ENCODE results near the gene KRTAP19-8.

Gene KRTAP19-8, protein sequence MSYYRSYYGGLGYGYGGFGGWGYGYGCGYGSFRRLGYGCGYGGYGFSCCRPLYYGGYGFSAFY

DNA sequence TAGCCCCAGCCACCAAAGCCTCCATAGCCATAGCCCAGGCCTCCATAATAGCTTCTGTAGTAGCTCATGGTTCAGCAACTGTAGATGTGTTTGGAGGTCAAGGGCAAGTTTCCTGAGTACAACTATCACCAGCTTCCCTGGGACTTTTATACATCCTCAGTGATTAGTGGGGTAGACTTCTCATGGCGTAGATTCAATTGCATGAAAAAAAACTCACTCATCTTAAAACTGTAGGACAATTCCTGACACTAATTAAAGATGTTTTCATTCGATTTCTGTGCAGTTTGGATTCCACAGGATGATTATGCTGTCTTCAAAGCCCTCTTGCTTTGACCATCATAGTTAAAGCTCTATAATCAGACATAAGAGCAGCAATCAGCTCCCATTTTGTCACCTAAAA, at the start of gene KRTAP19-8:
TSS of gene KRTAP19-8 (minus strand) at position 101 of the 400 bp plus-strand sequence. CDS start at position 68, 33 bp downstream.
- DNase-seq (ENCODE audit: low read depth in 1 of 2, low spot score in 1 of 2), result no peak

DNA sequence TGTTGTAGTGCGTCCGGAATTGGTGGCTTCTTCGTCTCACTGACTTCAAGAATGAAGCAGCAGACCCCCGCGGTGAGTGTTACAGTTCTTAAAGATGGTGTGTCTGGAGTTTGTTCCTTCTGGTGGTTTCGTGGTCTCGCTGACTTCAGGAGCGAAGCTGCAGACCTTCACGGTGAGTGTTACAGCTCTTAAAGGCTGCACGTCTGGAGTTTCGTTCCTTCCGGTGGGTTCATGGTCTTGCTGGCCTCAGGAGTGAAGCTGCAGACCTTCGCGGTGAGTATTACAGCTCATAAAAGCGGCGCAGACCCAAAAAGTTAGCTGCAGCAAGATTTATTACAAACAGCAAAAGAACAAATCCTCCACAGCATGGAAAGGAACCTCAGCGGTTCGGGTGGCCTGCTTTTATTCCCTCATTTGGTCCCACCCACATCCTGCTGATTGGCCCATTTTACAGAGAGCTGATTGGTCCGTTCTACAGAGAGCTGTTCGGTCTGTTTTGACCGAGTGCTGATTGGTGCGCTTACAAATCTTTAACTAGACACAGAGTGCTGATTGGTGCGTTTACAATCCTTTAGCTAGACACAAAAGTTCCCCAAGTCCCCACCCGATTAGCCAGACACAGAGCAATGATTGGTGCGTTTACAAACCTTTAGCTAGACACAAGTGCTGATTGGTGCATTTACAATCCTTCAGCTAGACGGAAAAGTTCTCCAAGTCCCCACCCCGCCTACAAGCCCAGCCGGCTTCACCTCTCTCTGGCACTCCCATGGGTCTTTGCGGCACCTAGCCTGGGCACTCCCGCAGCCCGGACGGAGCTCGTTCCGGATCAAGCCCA, 49.6 kb upstream of the KRTAP19-8 start:
- no peak for DNase-seq (ENCODE audit: low read depth in 1 of 2, low spot score in 1 of 2)

- DNase-seq (ENCODE audit: low read depth in 1 of 2, low spot score in 1 of 2), result no peak
Observed at GRCh38 chr21:31084689-31085088, 46.4 kb upstream of the KRTAP19-8 start.

- no peak for DNase-seq (ENCODE audit: low read depth in 1 of 2, low spot score in 1 of 2)
Observed at GRCh38 chr21:31078796-31079195, 40.5 kb upstream of the KRTAP19-8 start.

DNA sequence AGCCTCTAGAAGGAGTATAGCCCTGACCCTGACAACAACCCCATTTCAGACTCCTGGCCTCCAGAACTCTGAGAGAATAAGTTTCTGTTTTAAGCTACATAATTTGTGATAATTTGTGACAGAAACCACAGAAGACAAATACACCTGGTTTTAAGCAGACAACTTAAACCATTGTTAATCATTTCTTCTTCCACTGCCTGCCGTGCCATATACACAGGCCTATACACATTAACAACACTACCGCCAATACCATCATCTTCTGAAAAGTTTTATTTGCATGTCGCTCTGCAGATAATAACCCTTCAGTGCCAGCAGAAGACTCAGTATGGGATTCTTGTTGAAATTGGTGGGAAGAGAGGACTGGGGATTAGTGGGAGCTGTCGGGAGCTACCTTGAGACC, 39.9 kb upstream of the KRTAP19-8 start:
- DNase-seq (ENCODE audit: low read depth in 1 of 2, low spot score in 1 of 2), result no peak

- DNase-seq (ENCODE audit: low read depth in 1 of 2, low spot score in 1 of 2), result no peak
Observed at GRCh38 chr21:31075848-31076247, 37.6 kb upstream of the KRTAP19-8 start.

DNA sequence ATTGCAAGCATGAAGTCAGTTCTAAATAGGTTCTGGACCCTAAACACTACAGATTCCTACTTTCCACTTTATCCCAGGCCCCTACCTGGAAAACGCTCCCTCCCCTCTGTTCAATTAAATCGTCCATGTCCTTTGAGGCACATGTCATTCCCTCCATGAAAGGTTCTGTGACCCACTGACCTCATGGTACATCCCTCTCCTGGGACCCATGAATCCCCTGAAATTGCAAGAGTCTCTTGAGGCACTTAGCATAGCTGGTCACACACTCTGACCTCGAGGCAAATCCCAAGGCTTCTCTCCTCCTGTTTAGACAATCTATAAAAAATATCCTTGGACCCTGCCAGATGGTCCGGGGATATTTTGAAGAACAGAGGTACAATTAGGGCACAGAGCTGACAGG, 34.3 kb upstream of the KRTAP19-8 start:
- DNase-seq (ENCODE audit: low read depth in 1 of 2, low spot score in 1 of 2), result no peak

DNA sequence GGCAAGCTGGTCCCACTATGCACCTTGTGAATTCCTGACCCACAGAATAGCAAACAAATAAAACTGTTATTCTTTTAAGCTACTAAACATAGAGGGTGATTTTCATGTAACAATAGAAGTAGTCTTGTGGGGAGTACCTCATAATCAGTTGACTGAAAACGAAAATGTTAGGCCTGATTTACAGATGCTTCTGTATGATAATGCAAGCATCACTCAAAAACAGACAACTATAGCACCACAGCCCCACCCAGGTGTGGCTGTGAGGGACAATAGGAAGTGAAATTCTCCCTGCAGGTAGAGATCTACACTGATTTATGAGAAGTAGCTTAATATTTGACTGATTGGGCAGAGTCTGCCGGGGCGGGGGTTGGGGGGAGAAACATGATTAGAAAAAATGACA, 26.5 kb upstream of the KRTAP19-8 start:
- DNase-seq (ENCODE audit: low read depth in 1 of 2, low spot score in 1 of 2), result no peak

GRCh38 chr21:31052489-31053142, 14.3 kb upstream of the KRTAP19-8 start:
- DNase-seq (ENCODE audit: low read depth in 1 of 2, low spot score in 1 of 2), result no peak

GRCh38 chr21:31050577-31051157, 12.4 kb upstream of the KRTAP19-8 start:
- DNase-seq (ENCODE audit: low read depth in 1 of 2, low spot score in 1 of 2), result no peak

DNA sequence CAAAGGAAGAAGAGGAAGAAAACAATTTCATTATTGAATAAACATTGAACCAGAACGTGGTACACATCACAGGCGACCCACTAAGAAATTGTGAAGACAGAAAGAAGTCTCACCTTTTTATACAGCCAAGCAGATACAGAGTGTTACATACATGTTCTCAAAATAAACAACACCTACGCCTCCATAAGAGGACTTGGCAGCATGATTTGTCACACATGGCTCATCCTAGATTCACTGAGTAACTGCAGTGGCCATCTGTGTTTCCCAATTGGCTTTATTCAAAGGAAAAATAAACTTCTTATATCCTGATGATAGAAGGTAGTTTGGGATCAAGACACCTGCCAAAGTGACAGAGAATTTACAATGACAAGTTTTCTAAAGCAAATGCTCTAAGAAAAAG, 7.6 kb upstream of the KRTAP19-8 start:
- no peak for DNase-seq (ENCODE audit: low read depth in 1 of 2, low spot score in 1 of 2)

DNA sequence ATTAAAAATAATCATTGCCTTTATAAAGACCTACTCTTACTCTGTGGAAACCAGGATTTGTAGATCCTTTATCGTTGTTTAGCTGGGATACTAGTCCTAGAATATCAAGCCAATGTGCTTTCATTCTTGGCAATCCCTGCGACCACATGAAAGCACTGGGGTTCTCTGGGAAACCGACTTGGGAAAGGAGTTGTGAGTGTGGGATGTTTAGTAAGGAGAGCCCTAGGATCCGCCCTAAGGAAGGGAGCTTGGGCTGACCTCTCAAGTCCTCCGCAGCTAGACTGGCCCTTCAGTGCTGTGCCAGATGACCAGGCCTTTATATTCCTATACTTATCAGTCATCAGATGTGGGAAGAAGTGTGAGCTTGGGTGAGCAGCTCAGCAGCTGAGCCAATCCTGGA, 5.2 kb upstream of the KRTAP19-8 start:
- DNase-seq (ENCODE audit: low read depth in 1 of 2, low spot score in 1 of 2), result no peak

- DNase-seq (ENCODE audit: low read depth in 1 of 2, low spot score in 1 of 2), result no peak
Observed at GRCh38 chr21:31042080-31042464, 3.8 kb upstream of the KRTAP19-8 start.

- DNase-seq (ENCODE audit: low read depth in 1 of 2, low spot score in 1 of 2), result no peak
Observed at GRCh38 chr21:31041295-31042079, 3.2 kb upstream of the KRTAP19-8 start.

DNA sequence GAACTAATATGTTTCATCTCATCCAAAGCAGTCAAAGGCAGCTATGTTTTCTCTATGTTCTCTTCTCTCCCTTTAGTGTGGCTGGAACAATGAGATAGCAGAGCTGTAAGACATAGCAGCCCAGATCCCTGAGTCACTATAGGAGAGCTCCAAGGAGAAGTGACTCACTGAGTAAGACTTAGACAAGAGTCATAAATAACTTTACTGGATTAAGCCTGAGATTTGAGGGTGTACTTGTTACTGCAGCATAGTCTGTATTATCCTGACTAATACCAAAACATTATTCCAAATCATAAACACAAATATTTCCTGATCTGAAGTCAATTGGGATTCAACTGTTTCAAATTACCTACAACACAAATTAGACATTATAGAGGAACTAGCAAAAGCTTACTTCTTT, 3.9 kb downstream of the KRTAP19-8 start:
- no peak for DNase-seq (ENCODE audit: low read depth in 1 of 2, low spot score in 1 of 2)

DNA sequence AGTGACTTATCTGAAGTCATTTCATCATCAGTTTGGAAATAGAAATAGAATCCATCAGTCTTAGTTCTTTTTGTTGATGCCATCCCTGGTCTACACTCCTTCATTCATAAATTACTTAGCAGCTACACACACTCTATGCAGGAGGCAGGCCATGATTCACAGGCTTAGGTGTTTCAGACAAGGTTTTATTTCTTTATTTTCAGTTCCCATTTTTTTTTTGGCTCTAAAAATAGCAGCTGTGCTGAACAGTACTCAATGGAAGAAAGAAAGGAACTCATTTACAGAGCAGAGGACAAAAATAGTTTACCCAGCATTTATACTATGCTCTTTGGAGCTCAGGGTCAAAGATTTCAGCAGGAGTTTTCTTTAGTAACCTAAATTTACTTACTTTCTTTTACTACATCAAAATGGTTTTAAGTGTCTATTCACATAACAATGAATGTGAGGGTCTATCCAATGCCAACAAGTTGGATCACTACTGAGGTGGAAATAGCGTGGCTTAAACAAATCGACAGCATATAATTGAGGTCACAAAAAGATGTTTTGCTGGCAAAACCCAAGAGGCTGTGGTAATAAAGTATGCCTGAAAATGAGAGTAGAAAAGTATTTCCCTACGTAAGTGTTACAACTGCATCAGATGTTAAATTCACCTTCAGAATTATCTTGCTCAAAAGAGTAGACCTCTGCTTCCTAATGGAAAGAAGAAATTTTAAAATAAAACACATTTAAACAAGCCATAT, 7.7 kb downstream of the KRTAP19-8 start:
- DNase-seq (ENCODE audit: low read depth in 1 of 2, low spot score in 1 of 2), result no peak

GRCh38 chr21:31023680-31024079, 14.6 kb downstream of the KRTAP19-8 start:
- no peak for DNase-seq (ENCODE audit: low read depth in 1 of 2, low spot score in 1 of 2)

GRCh38 chr21:31022306-31022705, 16.0 kb downstream of the KRTAP19-8 start:
- no peak for DNase-seq (ENCODE audit: low read depth in 1 of 2, low spot score in 1 of 2)

GRCh38 chr21:31018232-31018631, 20.0 kb downstream of the KRTAP19-8 start:
- no peak for DNase-seq (ENCODE audit: low read depth in 1 of 2, low spot score in 1 of 2)

DNA sequence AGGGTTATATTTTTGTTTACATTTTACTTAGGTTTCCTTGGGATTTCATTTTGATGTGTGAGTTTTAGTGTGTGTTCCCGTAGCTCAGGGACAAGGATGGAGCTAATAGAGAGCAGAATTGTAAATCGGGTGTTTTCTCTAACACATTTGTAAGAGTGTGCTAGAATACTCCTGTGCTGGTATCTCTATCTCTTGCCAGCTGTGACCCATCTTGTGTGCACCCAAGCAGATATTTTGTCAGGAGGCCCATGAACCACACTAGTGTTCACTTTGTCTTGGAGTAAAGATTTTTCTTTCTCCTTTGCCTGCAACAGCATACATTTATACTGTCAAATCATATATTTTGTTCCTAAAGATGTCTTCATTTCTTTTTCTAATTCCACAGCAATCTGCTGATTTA, 23.4 kb downstream of the KRTAP19-8 start:
- DNase-seq (ENCODE audit: low read depth in 1 of 2, low spot score in 1 of 2), result no peak

All from stimulated activated CD4-positive, alpha-beta T cell treated with anti-CD3 and anti-CD28 coated beads, Interleukin-15, amount 100 ng/mL, for 1 hour (primary cell).